Endothelial cell (in vitro differentiated cells): Measurements from ENCODE around the gene RAPGEF3. TPM values are rescaled to one million over a fixed set of nuclear protein-coding genes. Genes with fewer than 3 reads are reported as not detected.

Experiments used
- DNase-seq: peaks from one replicate; pipeline ENCODE4 v3.0.0; 2021; ENCODE audit warnings: low spot score
- H3K27ac Mint-ChIP-seq: one replicate; pipeline ENCODE4 v1.8.0; 2021; ENCODE audit warnings: mixed read lengths, inconsistent platforms; ENCODE audit not compliant: unreplicated experiment
- H3K27me3 Mint-ChIP-seq: one replicate; pipeline ENCODE4 v1.8.0; 2021; ENCODE audit warnings: mild to moderate bottlenecking, moderate library complexity, mixed read lengths, inconsistent platforms; ENCODE audit not compliant: unreplicated experiment
- H3K36me3 Mint-ChIP-seq: one replicate; pipeline ENCODE4 v1.8.0; 2021; ENCODE audit warnings: mild to moderate bottlenecking, low read depth, mixed read lengths, inconsistent platforms; ENCODE audit not compliant: unreplicated experiment
- H3K4me1 Mint-ChIP-seq: one replicate; pipeline ENCODE4 v1.8.0; 2021; ENCODE audit warnings: mild to moderate bottlenecking, mixed read lengths, inconsistent platforms; ENCODE audit not compliant: unreplicated experiment
- H3K4me3 Mint-ChIP-seq: one replicate; pipeline ENCODE4 v1.8.0; 2021; ENCODE audit warnings: mild to moderate bottlenecking, mixed read lengths, inconsistent platforms; ENCODE audit not compliant: unreplicated experiment
- H3K9me3 Mint-ChIP-seq: one replicate; pipeline ENCODE4 v1.8.0; 2021; ENCODE audit warnings: mixed read lengths, inconsistent platforms; ENCODE audit not compliant: unreplicated experiment
- total RNA-seq: library from RNA; stranded (reverse); fragmentation: NEBNext Ultra II Directional; extraction: Animal tissue kit (Norgen Biotek cat#: 25700); gene quantifications from one replicate; pipeline ENCODE4 v1.2.1, GENCODE V29; 2021; ENCODE audit not compliant: unreplicated experiment
- TF ChIP-seq, protein P1 (sequence below): fragments of 200-600 bp; sonication (generic); IDR thresholded peaks from one replicate; pipeline ENCODE4 v1.5.0; 2021; ENCODE audit warnings: antibody characterized with exemption; ENCODE audit not compliant: unreplicated experiment

RAPGEF3 gene
- total RNA-seq, 1 donor from 2014 or later = 81.5 TPM

DNA sequence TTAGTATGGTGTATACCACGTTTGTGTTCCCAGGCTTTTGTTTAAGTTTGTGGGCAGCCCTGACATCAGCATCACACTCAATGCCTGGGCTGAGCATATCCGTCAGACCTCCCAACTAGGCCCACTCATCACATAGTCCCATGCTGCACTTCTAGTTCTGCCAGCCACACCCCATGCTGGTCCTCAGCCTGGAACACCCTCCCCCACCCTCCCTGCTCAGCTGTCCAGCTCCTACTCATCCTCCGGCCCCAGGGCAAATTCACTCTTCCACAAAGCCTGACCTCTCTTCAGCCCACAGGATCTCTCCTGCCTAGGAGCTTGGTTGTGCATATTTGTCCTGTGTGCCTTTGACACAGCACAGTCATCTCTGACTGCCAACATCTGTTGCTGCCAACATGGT lies 29.4 kb downstream of the RAPGEF3 start:
- TF ChIP-seq, protein P1, sequence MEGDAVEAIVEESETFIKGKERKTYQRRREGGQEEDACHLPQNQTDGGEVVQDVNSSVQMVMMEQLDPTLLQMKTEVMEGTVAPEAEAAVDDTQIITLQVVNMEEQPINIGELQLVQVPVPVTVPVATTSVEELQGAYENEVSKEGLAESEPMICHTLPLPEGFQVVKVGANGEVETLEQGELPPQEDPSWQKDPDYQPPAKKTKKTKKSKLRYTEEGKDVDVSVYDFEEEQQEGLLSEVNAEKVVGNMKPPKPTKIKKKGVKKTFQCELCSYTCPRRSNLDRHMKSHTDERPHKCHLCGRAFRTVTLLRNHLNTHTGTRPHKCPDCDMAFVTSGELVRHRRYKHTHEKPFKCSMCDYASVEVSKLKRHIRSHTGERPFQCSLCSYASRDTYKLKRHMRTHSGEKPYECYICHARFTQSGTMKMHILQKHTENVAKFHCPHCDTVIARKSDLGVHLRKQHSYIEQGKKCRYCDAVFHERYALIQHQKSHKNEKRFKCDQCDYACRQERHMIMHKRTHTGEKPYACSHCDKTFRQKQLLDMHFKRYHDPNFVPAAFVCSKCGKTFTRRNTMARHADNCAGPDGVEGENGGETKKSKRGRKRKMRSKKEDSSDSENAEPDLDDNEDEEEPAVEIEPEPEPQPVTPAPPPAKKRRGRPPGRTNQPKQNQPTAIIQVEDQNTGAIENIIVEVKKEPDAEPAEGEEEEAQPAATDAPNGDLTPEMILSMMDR = no peak
- H3K36me3 Mint-ChIP-seq = peaks cover 15% of the 10 kb centered on the region
- H3K4me1 Mint-ChIP-seq = peaks cover 8% of the 10 kb centered on the region
- H3K27me3 Mint-ChIP-seq = peaks cover 17% of the 10 kb centered on the region
- DNase-seq = no peak
- H3K9me3 Mint-ChIP-seq = no peaks in the 10 kb centered on the region
- no peak overlapping the region for H3K4me3 Mint-ChIP-seq
- H3K27ac Mint-ChIP-seq = no peak overlapping the region

DNA sequence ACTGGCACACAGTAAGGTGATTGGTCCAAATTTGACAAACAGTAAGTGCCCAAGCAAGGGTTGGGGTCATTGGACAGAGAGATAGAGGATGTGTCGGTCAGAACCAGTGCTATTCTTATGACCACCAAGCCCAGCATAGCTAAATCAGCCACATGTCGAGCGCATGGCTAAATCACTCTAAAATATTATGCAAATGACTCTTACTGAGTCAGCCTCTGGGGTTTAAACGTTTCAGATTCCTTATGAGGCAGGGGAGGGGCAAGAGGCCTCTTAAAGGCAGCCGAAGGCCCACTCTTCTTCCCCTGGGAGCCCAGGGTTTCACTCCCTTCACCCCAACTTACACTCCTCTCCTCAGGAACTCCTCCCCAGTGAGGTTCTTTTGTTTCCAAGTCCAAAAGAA lies 32.8 kb downstream of the RAPGEF3 start:
- Mint-ChIP-seq H3K4me3 (no peak overlapping the region), H3K4me1 (peaks cover 6% of the 10 kb centered on the region), H3K9me3 (no peaks in the 10 kb centered on the region), H3K27me3 (peaks cover 12% of the 10 kb centered on the region), H3K27ac (no peak overlapping the region), H3K36me3 (peaks cover 14% of the 10 kb centered on the region)
- TF ChIP-seq, protein P1 = no peak
- DNase-seq = no peak

DNA sequence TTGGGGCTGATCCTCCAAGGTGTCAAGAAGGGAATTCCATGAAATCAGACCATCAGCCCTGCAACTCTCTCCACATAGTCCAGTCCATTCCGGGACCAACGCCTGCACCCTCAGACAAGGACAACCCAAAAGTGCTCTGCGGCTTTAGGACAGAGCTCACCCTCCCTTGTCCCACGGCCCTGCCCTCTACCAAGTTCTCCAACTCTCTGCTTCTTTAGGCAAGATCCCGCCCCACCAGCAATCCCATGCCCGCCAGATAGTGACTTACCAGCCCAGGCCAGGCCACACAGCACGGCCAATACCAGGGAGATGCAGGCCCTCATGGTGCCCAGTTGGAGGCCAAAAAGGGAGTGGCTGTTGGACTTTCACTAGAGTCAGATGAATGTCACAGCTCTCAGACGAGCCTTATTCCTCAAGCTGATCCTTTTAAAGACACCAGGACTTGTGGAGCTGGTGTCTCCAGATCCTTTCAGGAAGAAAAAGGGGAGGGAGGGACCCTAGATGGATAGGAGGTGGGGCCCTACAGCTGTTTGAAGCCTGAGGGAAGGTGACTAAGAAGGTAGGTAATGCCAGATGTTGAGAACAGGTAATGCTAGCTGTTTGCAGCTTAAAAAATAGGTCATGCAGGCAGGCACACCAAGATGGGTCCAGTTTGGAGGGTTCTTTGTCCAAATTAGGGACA lies 33.4 kb downstream of the RAPGEF3 start, which contains the start of gene ENDOU:
TSS of gene ENDOU (minus strand) at position 400 of the 682 bp plus-strand sequence. CDS start at position 323, 77 bp downstream.
- Mint-ChIP-seq H3K27ac (no peak within 1 kb of the TSS), H3K4me3 (no peak within 1 kb of the TSS), H3K27me3 (peaks cover 12% of the 10 kb centered on the region), H3K9me3 (no peaks in the 10 kb centered on the region), H3K36me3 (peaks cover 14% of the 10 kb centered on the region), H3K4me1 (peaks cover 6% of the 10 kb centered on the region)
- TF ChIP-seq, protein P1 = no peak
- DNase-seq = no peak

DNA sequence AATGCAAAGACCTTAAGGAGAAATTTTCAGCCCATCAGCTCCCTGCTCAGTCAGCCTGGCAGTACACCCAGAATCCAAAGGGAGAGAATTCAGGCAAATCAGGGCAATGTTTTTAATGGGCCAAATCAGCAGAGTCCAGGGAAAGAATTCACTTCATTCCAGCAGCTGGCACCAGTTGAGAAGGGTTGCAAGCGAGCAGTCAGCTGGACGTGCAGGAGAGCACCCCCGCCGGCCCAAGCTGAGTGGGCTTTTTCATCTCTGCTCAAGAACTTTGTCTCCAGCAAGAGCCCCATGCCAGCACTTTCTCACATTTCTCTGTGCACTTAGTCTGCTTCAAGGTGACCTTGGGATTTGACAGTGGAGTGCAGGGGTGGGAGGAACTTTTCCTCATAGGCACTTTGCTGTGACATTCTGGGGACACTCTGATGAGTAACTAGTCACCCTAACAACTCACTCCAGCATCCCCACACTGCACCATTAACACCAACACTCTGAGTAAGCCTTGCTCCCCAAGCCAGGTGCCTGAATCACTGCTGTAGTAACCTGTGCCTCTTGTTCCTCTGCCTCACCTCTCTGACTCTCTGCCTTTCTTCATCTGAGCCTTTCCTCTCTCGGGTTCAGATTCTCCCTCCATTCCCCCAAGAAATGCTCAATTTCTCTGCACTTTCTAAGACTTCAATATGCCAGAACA lies 35.6 kb downstream of the RAPGEF3 start:
- Mint-ChIP-seq H3K4me1 (peaks cover 18% of the 10 kb centered on the region), H3K27me3 (peaks cover 17% of the 10 kb centered on the region), H3K4me3 (peak overlapping the region; percentile 11), H3K9me3 (no peaks in the 10 kb centered on the region), H3K36me3 (peaks cover 9% of the 10 kb centered on the region), H3K27ac (no peak overlapping the region)
- TF ChIP-seq, protein P1 = no peak
- DNase-seq = no peak
